Measurements from ENCODE around the gene C2CD2.
A peak's percentile ranks its signal among the peaks of the same experiment; 100 is the strongest.

The C2CD2 gene

DNA sequence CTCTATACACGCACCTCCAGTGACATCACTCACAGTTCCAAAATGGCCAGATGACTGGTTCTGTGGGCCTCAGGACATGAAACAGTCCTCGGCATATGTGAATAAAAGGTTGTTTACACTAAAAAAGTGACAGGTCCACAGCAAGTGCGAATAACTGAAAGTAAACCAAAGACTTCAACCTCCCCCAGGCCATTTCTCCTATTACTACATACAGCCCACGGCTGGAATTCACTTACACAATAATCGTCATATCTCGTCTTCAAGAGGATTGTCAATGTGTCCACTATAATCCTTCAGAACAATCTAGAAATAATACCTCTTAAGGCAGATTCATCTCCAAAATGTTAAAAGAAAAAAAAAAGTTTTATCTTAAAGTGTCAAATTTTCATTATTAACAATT is 72.8 kb downstream of the C2CD2 start:
- H3K4me3 ChIP-seq (ENCODE audit: control insufficient read depth, low read depth, low read length) = no peak overlapping the region
- DNase-seq (ENCODE audit: low read depth) = no peak
- TF ChIP-seq CTCF (IDR thresholded peaks at IDR 0.05; ENCODE audit: control insufficient read depth, insufficient read depth, low read depth, low read length, missing control alignments) = no peak

GRCh38 chr21:41880153-41880552 is 73.7 kb downstream of the C2CD2 start:
- DNase-seq (ENCODE audit: low read depth) = no peak
- no peak for TF ChIP-seq CTCF (IDR thresholded peaks at IDR 0.05; ENCODE audit: control insufficient read depth, insufficient read depth, low read depth, low read length, missing control alignments)

GRCh38 chr21:41879190-41879998 is 74.4 kb downstream of the C2CD2 start, which contains the start of gene PRDM15:
PRDM15 (minus strand) TSS chr21:41879344; CDS start chr21:41860363, 18,981 bp downstream.
- TF ChIP-seq CTCF (IDR thresholded peaks at IDR 0.05; ENCODE audit: control insufficient read depth, insufficient read depth, low read depth, low read length, missing control alignments) = no peak
- peak; percentile 48 for DNase-seq (ENCODE audit: low read depth)
- peak within 1 kb of the TSS; percentile 91 for H3K4me3 ChIP-seq (ENCODE audit: control insufficient read depth, low read depth, low read length)

More at GRCh38 chr21:41880153-41880552, 73.7 kb downstream of the C2CD2 start:
- no peak overlapping the region for H3K4me3 ChIP-seq (ENCODE audit: control insufficient read depth, low read depth, low read length)

GRCh38 chr21:41878831-41879189 is 75.0 kb downstream of the C2CD2 start:
- no peak for TF ChIP-seq CTCF (IDR thresholded peaks at IDR 0.05; ENCODE audit: control insufficient read depth, insufficient read depth, low read depth, low read length, missing control alignments)
- peak; percentile 52 for DNase-seq (ENCODE audit: low read depth)
- H3K4me3 ChIP-seq (ENCODE audit: control insufficient read depth, low read depth, low read length) = peak overlapping the region; percentile 91

DNA sequence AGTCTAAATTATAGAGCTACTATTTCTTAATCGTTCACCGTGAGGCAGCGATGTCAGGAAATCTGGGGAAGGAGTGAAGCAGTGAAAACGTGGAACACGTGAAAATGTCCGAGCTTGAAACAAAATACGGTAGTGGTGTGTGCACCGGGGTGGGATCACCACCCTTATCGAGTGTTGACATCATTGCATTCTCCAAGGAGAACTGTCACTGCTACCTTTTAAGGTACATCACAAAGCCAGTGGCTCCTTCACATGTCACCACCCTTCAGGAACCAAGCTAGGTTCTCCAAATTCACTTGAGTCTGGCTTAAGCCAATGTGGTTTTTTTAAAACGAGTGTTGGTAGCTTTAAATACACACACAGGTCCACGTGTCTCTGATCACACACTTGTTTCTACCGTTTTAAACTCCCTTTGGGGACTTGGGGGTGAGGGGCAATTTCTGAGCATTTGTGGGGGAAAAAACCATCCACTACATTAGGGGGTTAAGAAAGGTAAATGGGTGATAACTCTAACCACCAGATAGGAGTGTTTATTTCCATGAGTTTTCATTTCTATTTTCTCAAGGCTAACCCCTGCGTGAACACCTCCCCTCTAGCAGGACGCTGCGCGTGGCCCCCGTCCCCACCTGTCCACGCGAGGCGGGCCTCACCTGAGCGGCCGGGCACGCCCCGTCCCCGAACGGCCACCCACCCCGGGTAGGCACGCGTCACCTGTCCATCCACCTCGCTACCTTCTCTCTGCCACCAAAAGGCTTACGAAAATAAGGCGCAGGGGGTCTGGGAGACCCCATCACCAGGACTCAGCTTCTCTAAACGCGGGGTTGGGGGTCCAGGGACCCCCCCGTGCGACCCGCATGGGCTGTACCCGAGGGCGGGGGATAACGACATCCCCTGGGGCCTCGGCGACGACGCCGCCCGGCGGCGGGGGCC is 75.7 kb downstream of the C2CD2 start:
- no peak for DNase-seq (ENCODE audit: low read depth)

More for the DNA sequence above, 75.7 kb downstream of the C2CD2 start:
- H3K4me3 ChIP-seq (ENCODE audit: control insufficient read depth, low read depth, low read length) = peak overlapping the region; percentile 91
- no peak for TF ChIP-seq CTCF (IDR thresholded peaks at IDR 0.05; ENCODE audit: control insufficient read depth, insufficient read depth, low read depth, low read length, missing control alignments)

Data from AG09309 (cell line).